Muscle of arm (tissue), 12 donors: ENCODE measurements around the gene AKNAD1. TPM values are rescaled to one million over a fixed set of nuclear protein-coding genes. Genes with fewer than 3 reads are reported as not detected.
"Not testable (repeated sequence)": the region's sequence is repeated elsewhere in the genome, so short reads cannot be mapped to it uniquely, and the experiment has no call there.

Experiments
- DNase-seq: peaks from one replicate; pipeline ENCODE4 v3.0.0-alpha.2; 2013
- polyA plus RNA-seq, 12 donors: library from polyadenylated mRNA; unstranded; fragments of 120-200 nt; gene quantifications; one replicate each; pipeline ENCODE4 v1.2.1, GENCODE V29; 2013; ENCODE audit not compliant: insufficient read length in 12 of 12

The AKNAD1 gene
- polyA plus RNA-seq, 12 donors = 1.0 to 3.4 (median 2.1) TPM; not detected in 2

GRCh38 chr1:108785880-108786279 lies 71.0 kb downstream of the AKNAD1 start:
- no peak for DNase-seq

DNA sequence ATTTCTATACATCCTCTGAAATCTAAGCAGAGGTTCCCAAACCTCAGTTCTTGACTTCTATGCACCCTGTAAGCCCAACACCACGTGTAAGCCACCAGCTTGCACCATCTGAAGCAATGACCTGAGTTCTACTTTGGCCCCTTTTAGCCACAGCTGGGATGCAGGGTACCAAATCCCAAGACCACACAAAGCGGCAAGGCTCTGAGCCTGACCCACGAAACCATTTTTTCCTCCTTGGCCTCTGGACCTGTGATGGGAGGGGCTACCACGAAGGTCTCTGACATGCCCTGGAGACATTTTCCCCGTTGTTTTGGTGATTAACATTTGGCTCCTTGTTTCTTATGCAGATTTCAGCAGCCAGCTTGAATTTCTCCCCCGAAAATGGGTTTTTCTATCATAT lies 71.6 kb downstream of the AKNAD1 start:
- DNase-seq = no peak

DNA sequence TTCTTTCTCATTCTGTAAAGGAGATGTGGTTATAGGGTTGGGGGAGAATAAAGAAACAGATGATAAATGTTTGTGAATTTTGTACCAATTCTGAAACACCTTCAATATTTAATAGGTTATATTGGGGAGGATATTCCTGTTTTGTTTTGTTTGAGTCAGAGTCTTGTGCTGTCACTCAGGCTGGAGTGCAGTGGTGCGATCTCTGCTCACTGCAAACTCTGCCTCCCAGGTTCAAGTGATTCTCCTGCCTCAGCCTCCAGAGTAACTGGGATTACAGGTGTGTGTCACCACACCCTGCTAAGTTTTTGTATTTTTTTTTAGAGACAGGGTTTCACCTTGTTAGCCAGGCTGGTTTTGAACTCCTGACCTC lies 75.3 kb downstream of the AKNAD1 start:
- not testable (repeated sequence) for DNase-seq

GRCh38 chr1:108780937-108781574 lies 75.8 kb downstream of the AKNAD1 start:
- no peak for DNase-seq

- DNase-seq = no peak
Observed at GRCh38 chr1:108779455-108779854, 77.4 kb downstream of the AKNAD1 start.

- DNase-seq = no peak
Observed at GRCh38 chr1:108777839-108778238, 79.1 kb downstream of the AKNAD1 start.

GRCh38 chr1:108767708-108768107 lies 89.2 kb downstream of the AKNAD1 start:
- DNase-seq = no peak

- DNase-seq = no peak
Observed at GRCh38 chr1:108767115-108767514, 89.8 kb downstream of the AKNAD1 start.

Other genes starting within 250 kb of the AKNAD1 start
- gene HENMT1, start 196.0 kb downstream of the AKNAD1 start, polyA plus RNA-seq = 10 to 100 TPM in 11 of 12 donors, not detected in 1; 13.9 to 29.4 (median 20.7) TPM
- gene PRPF38B, start 164.8 kb downstream of the AKNAD1 start, polyA plus RNA-seq = 10 to 100 TPM in 11 of 12 donors, not detected in 1; 37.0 to 76.1 (median 43.3) TPM
- not detected for gene FNDC7, start 144.2 kb downstream of the AKNAD1 start, polyA plus RNA-seq
- gene STXBP3, start 110.4 kb downstream of the AKNAD1 start, polyA plus RNA-seq = 10 to 100 TPM in 11 of 12 donors, not detected in 1; 22.1 to 47.1 (median 35.4) TPM
- 10 to 100 TPM in 11 of 12 donors, not detected in 1; 31.4 to 55.8 (median 45.3) TPM for gene GPSM2, start 19.9 kb upstream of the AKNAD1 start, polyA plus RNA-seq
- gene CLCC1, start 106.4 kb upstream of the AKNAD1 start, polyA plus RNA-seq = 10 to 100 TPM in 11 of 12 donors, not detected in 1; 20.3 to 50.7 (median 46.2) TPM
- 10 to 100 TPM in 11 of 12 donors, not detected in 1; 11.2 to 30.8 (median 13.0) TPM for gene WDR47, start 185.0 kb upstream of the AKNAD1 start, polyA plus RNA-seq
- 10 to 100 TPM in 11 of 12 donors, not detected in 1; 13.5 to 65.1 (median 49.6) TPM for gene TAF13, start 218.9 kb upstream of the AKNAD1 start, polyA plus RNA-seq
- gene TMEM167B, start 233.7 kb upstream of the AKNAD1 start, polyA plus RNA-seq = 10 to 100 TPM in 11 of 12 donors, not detected in 1; 36.6 to 49.2 (median 42.4) TPM